ENCODE results near the gene BRD1.
A peak's percentile ranks its signal among the peaks of the same experiment; 100 is the strongest.

Gene BRD1

DNA sequence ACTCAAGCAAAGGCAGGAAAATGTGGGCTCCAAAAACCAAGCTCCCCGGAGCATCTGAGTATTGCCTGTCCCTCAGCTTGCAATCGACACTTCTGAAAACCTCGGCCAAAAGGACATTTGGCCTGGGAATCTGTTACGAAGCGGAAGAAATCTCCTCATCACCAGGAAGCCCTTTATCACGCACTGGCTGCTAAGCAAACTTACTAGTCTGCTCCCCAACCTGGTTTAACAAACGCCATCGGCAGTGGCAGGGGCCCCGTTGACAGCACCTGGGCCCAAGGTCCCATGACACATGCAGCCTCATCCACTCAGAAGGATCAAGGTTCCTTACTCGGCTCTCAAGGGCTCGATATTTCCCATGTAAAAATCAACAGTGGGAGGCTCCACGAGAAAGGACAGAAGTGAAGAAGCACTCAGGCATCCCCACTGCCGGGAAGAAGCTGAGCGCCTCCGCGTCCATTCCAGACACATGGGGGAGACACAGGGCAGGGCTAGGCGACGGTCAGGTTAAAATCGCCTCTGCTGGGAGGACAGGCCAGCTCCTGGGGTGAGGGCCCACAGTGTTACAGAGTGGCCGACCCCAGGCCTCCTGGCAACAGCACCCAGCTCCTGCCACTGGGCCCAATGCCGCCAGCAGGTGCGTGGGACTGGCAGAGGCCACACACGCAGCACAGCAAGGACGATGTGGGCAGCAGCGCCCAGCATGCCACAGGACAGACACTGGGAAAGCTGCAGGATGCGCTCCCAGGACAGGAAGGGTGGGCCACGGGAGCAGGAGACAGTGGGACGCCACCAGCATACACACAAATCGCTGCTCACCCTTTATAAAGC lies 27.1 kb downstream of the BRD1 start:
- no peak for DNase-seq (ENCODE audit: low spot score)

DNA sequence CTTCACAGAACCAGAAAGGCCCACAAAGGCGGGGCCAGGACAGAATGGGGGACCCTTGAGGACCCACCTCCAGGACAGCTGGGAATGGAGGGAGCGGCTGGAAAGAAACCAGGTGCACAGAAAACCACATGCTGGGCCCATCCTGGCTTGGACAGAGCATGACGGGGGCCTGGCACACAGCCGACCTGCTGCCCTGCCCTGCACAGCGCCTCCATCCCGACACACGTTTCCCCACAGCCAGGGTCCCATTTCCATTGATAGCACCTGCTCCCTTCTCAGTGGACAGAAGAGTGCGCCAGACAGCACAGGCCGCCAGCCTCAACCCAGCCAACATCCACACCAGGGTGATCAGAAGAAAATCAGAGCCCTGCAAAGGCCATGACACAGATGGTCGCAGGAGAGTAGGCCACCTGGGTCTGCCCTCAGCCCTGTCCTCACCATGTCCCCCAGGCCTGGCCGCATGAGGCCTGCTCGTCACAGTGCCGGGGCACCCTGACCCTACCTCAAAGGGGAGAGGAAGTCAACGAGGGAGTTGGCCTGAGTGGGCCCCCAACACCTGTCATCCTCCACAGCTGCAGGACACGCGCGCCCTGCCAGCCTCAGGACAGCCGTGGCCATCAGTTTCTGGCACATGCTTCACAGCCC lies 28.1 kb downstream of the BRD1 start:
- no peak for DNase-seq (ENCODE audit: low spot score)

DNA sequence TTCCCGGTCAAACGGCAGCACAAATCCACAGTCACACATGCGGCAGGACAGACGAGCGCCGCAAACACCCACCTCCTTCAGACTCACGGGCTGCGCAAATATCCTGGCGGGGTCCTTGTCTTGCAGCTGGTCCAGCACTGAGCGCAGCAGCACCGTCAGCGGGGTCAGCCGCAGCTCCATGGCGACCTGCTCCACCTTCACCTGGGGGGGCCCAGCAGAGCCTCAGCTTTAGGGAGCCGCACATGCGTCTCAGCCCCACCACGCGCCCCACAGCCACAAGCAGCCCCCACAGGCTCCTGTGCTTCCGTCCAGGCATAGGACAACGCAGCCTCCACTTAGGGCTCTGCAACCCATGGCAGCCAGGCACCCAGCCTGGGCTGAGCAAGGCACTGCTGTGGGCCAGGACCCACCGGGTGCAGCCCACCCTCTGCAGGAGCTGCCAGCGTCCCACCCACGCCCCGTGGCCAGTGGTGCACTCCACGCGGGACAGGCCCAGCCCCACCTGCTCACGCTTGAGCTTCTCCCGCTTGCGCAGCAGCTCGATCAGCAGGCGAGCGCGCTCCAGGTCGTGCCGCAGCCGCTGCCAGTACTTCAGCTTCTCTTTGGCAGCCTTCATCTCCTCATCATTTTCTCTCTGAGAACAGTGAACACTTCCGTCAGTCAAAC lies 29.1 kb downstream of the BRD1 start:
- no peak for DNase-seq (ENCODE audit: low spot score)

DNA sequence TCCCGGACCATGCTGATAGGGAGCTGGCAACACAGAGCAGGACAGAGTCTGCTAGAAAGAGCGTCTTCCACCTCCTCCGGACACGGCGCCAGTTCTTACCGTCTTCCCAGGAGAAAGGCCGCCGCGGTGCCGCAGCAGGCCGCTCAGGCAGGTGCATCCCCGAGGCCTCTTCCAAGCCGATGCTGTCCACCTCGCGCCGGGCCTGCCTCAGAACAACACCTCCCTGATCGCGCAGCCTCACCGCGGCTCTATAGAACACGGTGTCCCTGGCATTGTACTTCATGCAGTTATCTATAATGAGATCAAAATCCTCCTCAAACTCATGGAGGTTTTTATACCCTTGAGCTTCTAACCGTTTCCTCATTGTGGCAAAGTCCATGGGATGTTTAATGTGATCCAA lies 30.0 kb downstream of the BRD1 start:
- DNase-seq (ENCODE audit: low spot score) = no peak

DNA sequence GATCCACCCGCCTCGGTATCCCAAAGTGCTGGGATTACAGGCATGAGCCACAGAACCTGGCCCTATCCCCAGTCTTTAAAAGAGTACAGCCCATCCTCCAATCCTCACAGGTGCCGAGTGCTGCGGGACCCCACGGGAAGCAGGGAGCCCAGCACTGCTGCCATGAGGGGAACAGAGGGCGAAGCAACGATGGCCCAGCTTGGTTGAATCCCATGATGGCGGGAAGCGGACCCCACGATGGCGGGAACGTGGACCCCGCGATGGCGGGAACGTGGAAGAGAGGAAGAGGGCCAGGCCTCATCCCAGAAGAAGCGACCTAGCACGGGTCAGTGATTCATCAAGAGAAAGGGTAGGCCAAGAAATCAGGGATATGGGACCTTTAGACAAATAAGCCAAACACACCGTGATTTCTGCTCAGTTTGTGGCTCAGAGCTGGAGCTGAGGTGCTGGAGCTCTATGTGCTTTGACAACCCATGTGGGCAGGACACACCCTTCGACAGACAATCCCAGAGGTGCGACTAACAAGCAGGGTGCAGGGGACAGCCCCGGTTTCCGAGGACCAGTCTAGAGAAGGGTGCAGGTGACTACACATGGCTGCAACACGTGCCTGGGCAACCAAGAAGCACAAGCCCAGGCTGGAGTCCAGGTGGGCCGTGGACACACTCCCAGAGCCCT lies 30.9 kb downstream of the BRD1 start:
- DNase-seq (ENCODE audit: low spot score) = no peak

DNA sequence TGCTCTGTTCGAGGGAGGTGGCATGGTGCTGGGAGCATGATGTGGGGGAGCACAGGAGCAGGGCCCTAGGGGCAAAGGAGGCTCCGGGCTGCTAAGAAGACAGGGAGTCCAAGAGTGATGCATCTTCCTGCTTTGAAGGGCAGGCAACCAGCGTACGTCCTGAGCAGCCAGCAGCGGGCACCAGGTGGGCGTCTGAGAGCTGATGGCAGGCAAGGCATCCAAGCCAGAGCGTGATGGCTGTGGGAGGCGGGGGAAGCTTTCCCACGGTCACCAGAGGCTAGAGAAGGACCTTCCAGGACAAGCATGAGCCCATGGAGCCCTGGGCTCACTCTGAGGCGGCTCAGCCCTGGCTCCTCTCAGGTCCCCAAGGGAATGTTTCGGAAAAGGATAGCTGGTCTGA lies 32.2 kb downstream of the BRD1 start:
- DNase-seq (ENCODE audit: low spot score) = no peak

DNA sequence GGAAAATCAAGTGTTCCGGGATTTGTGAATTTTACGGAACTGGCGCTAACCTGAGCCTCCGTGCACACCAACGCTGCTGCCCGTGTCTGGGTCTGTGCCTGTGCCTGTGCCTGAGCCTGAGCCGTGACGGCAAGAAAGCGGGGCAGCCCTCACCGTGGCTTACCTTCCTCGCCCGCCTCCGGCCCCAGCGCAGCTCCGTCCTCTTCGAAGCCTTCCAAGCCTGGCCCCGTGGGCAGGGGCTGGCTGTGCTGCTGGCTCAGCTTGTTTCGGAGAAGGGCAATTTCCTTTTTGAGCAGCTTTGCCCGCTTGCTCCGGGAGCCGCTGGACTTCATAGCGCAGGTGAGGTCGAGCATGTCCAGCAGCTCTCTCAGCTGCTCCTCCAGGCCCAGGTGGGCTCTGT lies 33.8 kb downstream of the BRD1 start:
- no peak for DNase-seq (ENCODE audit: low spot score)

DNA sequence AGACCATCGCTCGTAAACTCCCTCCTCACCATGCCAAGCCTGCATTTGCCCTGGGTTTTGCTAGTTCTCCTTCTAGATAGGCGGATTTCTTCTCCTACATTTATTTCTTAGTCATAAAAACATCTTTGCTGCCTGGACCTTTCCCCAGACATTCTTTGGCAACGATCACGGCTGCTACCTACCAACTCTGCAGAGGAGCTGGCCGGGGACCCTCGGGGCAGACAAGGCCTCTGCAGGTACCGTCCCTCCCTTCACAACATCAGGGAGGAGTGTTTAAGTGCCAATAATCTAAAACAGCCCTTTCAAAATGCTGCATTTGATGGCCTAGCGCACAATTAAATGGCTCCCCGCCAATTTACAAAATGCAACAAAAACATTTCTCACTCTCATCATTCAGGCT lies 34.4 kb downstream of the BRD1 start:
- no peak for DNase-seq (ENCODE audit: low spot score)

DNA sequence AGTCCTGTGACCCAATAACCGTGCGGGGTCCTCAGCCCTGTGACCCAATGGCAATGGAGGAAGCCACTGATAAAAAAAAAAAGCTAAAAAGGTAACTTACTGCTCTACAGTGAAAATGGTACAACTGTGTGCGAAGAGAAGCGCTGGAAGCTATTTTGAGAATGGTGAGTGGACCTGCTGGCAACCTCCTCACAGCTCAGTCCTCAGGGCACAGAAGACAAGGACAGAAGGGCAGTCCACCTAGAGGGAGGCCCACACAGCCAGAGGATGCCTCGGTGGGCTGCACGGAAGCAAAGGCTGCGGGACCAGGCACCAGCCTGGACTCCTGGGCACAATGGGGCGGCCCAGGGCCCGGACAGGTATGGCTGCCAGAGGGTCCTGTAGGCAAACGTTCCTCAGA lies 35.6 kb downstream of the BRD1 start:
- no peak for DNase-seq (ENCODE audit: low spot score)

DNA sequence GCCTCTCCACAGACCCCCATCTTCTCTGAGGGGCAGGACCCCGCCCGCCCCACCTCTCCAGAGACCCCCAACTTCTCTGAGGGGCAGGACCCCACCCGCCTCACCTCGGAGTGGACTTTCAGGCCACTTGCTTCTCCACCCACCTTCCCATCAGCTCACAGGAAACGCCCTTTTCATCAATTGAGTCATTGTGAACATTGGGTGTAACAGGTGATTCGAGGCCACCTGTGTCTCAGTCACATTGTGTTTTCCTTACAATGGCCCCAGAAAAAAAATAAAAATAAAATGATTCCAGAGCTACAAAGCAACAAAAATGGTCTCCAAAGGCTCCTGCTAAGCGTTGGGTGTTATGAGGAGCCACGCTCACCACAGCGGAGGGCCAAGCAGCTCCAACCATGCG lies 36.0 kb downstream of the BRD1 start:
- no peak for DNase-seq (ENCODE audit: low spot score)

DNA sequence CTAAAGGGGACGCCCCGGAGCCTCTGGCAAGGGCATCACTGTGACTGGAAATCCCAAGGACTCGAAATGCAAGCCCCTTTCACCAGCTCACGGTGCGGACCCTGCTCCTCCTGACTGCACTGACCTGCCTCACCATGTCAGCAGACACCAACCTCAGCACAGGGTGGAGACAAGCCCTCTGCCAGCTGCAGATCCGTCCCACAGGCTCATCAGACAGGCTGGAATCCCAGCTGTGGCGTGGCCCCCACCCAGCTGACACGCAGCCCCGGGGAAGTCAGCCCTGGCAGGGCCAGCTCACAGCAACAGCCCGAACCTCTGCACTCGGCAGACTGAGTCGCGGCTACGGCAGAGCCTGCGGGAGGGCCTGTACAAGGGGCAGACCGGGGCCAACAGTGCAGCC lies 36.8 kb downstream of the BRD1 start:
- peak; percentile 91 for DNase-seq (ENCODE audit: low spot score)

DNA sequence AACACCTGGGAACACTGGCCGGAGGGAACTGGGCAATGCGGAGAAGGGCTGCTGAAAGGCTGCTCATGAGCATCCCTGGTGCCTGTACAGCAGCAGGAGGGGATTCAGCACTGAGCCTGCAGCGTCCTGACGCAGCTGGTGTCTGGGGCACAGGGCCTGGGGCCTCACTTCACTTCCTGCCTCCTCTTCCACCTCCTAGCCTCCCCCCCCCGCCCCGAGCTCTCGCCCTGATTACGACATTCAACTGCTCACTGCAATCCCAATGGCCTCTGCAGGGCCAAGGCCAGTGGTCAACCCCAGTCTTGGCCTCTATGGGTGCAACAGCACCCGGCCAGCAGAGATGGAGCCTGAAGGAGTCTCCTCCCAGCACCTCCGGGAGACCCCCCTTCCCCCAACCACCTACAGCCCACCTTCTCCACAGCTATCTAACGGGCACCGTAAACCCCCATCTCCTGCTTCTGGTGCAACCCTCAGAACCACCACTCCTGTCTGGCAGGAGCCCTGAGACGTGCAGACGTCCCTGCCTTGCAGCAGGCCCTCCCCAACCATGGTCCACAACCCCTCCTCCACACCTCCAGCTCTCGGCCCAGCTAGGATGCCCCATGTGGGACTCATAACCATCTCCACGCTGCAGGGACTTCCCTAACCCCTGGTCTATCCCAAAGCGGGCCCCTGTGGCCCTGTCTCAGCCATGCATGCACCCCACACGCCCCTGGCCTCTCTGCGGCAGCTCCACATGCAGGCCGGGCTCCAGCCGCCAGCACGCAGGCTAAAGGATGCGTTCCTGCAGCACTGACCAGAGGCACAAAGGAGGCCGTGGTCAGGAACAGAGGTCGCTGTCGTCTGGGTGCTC lies 38.2 kb downstream of the BRD1 start:
- DNase-seq (ENCODE audit: low spot score) = peak; percentile 88

DNA sequence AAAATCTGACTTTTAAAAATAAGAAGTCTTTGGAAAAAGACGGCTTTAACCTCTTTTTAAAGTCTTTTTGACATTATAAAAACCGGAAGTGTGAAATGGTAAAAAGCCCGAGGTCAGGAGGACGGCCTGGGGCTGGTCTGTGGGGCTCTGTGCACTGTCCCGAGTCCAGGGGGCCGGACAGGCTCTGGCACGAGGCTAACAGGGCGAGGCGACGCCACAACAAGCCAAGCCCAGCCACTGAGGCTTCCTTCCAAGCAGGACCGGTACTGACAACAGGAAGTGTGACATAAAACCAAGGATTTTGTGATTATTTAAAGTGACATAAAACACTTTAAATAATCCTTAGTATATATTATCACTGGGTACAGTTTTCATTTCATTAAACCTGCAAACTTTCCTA lies 39.2 kb downstream of the BRD1 start:
- peak; percentile 89 for DNase-seq (ENCODE audit: low spot score)

DNA sequence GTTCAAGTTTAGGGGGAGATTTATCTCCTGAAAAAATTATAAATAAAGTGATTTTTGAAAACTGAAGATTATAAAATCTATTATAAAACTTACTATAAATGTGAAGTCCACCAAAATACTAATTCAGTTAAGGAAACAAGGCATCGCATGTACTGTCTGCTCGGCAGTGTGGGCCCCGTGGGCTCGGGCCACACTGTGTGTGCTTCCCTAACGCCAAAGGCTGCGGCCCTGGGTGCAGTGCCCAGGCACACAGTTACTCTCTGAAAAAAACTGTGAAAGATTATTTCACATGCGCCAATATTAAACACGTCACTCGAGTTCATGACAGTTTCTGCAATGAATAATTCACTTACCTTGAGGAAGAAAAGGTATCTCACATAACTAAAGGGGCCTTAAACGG lies 39.8 kb downstream of the BRD1 start:
- no peak for DNase-seq (ENCODE audit: low spot score)

DNA sequence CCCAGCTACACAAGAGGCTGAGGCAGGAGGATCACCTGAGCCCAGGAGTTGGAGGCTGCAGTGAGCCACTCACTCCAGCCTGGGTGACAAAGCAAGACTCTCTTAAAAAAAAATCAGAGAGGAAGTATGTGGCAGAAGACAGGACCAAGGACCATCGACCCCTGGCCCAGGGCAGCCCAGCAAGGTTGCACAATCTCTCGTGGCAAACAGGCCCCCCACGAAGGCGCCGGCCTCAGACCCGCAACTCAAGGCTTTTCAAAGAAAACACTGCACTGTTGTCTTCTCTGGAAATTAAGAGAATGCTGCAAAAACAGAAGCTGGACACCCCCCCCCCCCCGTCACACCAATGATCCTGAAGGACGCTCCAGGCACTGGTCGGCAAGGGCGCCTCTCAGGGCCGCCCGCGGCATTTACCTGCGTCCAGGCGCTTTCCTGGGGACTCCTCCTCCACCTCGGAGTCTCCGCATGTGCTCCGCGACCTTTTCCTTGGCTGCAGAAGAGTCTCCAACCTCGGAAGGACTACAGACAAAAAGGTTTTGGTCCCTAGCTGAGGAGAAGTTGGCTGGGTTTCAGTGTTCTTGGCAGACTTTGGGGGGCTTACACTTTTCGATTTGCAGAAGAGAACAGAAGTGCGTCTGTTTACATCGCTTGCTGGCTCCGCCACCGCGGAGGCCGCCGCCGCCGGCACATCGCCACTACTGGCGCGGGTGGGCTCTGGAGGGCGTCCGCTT lies 40.5 kb downstream of the BRD1 start:
- DNase-seq (ENCODE audit: low spot score) = no peak

DNA sequence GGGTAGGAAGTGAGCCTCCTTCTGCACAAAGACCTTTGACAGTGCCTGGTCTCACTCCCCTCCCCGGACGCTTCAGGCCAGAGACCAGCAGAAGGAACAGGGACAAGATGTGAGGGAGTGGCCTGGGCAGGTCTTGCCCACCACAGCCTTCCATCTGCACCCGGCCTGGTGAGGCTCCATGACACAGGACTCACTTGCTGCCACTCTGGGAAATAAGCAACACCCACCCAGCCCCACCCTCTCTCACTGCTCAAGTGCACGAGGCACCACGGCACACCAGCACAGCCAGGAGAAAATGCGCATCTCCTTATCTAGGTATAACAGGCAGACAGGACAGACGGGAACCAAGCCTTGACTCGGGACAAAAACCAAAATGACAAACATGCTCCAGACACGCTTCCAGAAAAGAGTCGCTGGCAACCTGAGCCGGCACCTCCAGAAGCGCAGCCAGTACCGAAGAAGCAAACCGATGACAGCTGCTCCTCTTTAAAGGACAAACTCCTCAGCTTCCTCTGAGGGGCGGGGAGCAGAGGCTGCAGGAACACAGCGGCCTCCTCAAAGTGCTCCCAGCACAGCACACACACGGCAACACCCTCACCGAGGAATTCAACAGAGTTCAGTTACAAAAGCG lies 41.7 kb downstream of the BRD1 start:
- DNase-seq (ENCODE audit: low spot score) = no peak

DNA sequence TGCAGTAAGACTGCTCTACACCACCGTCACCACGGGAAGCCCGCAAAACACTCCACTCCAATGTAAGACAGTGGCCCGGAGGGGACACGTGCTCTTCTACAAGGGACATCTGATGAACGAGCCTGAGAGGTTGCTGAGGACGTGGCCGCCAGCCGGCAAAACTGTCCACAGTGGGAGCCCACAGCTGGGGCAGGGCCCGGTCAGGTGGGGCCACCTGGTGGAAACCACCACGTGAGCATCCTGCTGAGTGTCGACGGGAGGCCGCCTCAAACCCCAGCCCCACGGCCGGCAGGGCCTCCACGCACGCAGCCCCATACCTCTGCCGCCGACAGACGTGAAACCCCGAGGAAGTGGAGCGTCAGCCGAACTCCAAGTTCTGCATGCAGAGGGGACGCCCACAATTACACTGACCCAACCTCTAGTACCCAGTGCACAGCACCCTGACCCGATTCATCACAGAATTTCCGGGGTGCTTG lies 42.6 kb downstream of the BRD1 start:
- no peak for DNase-seq (ENCODE audit: low spot score)

DNA sequence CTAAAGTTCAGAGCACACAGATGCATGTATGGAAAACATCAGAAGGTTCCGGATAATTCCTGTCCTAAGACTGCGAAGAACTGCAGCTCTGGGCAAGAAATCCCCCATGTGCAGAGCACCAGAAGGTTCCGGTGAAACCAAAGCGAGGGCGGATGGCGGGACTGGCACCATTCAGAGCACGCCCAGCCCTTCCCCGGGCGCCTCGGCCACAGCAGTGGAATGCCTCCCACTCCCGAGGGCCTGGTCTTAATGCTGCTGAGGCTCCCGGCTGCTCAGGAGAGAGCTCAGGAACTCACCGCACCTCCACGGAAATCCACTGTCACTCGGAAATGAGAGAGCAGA lies 43.1 kb downstream of the BRD1 start:
- DNase-seq (ENCODE audit: low spot score) = no peak

DNA sequence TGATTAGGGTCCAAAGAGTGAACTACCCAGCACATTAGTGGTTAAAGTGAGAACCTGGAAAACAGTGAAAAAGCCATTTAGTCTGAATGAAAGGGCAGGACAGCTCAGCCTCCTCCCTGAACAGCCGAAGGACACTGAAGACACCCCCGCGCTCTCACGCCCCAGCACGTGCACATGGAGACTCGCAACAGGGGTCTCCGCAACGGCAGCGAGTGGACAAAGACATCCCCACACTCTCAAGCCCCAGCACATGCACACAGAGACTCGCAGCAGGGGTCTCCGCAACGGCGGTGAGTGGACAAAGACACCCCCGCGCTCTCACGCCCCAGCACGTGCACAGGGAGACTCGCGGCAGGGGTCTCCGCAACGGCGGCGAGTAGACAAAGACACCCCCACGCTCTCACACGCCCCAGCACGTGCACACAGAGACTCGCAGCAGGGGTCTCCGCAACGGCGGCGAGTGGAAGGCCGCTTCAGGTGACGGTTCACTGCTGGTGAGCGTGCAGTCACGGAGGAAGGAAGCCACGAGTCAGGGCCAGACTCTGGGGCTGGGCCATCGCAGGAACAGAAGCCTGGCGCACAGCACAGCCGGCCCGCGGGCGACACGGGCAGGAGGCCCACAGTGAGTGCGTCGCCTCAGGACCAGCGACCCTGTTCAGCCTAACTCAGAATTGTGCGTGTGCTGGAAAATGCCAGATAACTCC lies 43.6 kb downstream of the BRD1 start:
- no peak for DNase-seq (ENCODE audit: low spot score)
